H1 (cell line): Measurements from ENCODE around the gene RAMP1. TPM values are rescaled to one million over a fixed set of nuclear protein-coding genes. Genes with fewer than 3 reads are reported as not detected.

Experiments
- CTCF ChIA-PET: fragments of 300-600 bp; sonication (Branson Sonifier 250); formaldehyde crosslinking; loops from one replicate; lab custom pipeline; 2021; ENCODE audit not compliant: partially characterized antibody; lab: Charles Lee
- POLR2A ChIA-PET: fragments of 300-600 bp; sonication (Branson Sonifier 250); formaldehyde crosslinking; loops from one replicate; lab custom pipeline; 2021; ENCODE audit warnings: inconsistent platforms; ENCODE audit not compliant: partially characterized antibody; lab: Charles Lee
- DNase-seq, 2 experiments: peaks; one replicate each; pipeline versions ENCODE4 v3.0.0 to v3.0.0-alpha.2; 2010 to 2022; ENCODE audit warnings: low spot score in 2 of 2, low read depth in 1 of 2, mixed read lengths in 1 of 2
- FAIRE-seq: peaks from 2 replicates; lab custom pipeline; 2011; peaks lifted over from hg19 to GRCh38; lab: Jason Lieb, UNC
- H2AFZ ChIP-seq: 2 replicates; pipeline ENCODE4 v1.8.1; 2012; ENCODE audit warnings: low read length, inconsistent platforms
- H2AK5ac ChIP-seq: 2 replicates; pipeline ENCODE4 v1.6.1; 2013; ENCODE audit warnings: low read depth, low read length
- H2BK120ac ChIP-seq: replicated peaks from 2 replicates; pipeline ENCODE3; 2013; ENCODE audit warnings: low read depth, low read length, inconsistent platforms
- H2BK12ac ChIP-seq: 2 replicates; pipeline ENCODE4 v1.6.1; 2013; ENCODE audit warnings: low read depth, low read length
- H2BK15ac ChIP-seq: 2 replicates; pipeline ENCODE4 v1.6.1; 2013; ENCODE audit warnings: low read length
- H2BK20ac ChIP-seq: 2 replicates; pipeline ENCODE4 v1.6.1; 2013; ENCODE audit warnings: low read length
- H2BK5ac ChIP-seq: 2 replicates; pipeline ENCODE4 v1.6.1; 2013; ENCODE audit warnings: low read depth, low read length
- H3K14ac ChIP-seq: 2 replicates; pipeline ENCODE4 v1.6.1; 2013; ENCODE audit warnings: inconsistent platforms; ENCODE audit not compliant: insufficient read length
- H3K18ac ChIP-seq: 2 replicates; pipeline ENCODE4 v1.6.1; 2013; ENCODE audit warnings: low read length; ENCODE audit errors: extremely low read depth
- H3K23ac ChIP-seq: 2 replicates; pipeline ENCODE4 v1.6.1; 2013; ENCODE audit warnings: inconsistent platforms; ENCODE audit not compliant: insufficient read length
- H3K23me2 ChIP-seq: 2 replicates; pipeline ENCODE4 v1.6.1; 2013; ENCODE audit warnings: low read depth, low read length
- H3K27ac ChIP-seq: 2 replicates; pipeline ENCODE4 v1.6.1; 2011; ENCODE audit warnings: low read depth, low read length, inconsistent platforms
- H3K27me3 ChIP-seq, 4 experiments: replicated peaks in 1 of 4; 1 replicate in 1 of 4; 2 replicates in 3 of 4; pipeline versions ENCODE4 v1.6.1 to v1.8.1; 2011 to 2013; ENCODE audit warnings: low read length in 3 of 4, mild to moderate bottlenecking in 3 of 4, inconsistent platforms in 2 of 4, mixed read lengths in 2 of 4, moderate library complexity in 1 of 4; ENCODE audit not compliant: control insufficient read depth in 3 of 4, insufficient read depth in 3 of 4; ENCODE audit errors: extremely low read depth in 1 of 4
- H3K36me3 ChIP-seq, 4 experiments: 2 replicates each; pipeline versions ENCODE4 v1.6.1 to v1.8.1; 2011 to 2013; ENCODE audit warnings: mild to moderate bottlenecking in 4 of 4, low read length in 3 of 4, moderate library complexity in 2 of 4, control low read depth in 1 of 4, inconsistent platforms in 1 of 4; ENCODE audit not compliant: insufficient read depth in 4 of 4, control insufficient read depth in 2 of 4
- H3K4ac ChIP-seq: replicated peaks from 2 replicates; pipeline ENCODE3; 2013; ENCODE audit warnings: low read length, low read depth, mixed read lengths, inconsistent platforms; ENCODE audit not compliant: insufficient read length
- H3K4me1 ChIP-seq, 4 experiments: replicated peaks in 1 of 4; 1 replicate in 1 of 4; 2 replicates in 3 of 4; pipeline versions ENCODE4 v1.6.1 to v1.8.1; 2011 to 2013; ENCODE audit warnings: low read length in 3 of 4, inconsistent platforms in 2 of 4, mixed read lengths in 1 of 4; ENCODE audit not compliant: insufficient read depth in 4 of 4, control insufficient read depth in 3 of 4
- H3K4me2 ChIP-seq, 2 experiments: 2 replicates each; pipeline versions ENCODE4 v1.6.1 to v1.8.1; 2011 to 2013; ENCODE audit warnings: low read depth in 2 of 2, low read length in 2 of 2, control low read depth in 1 of 2, inconsistent platforms in 1 of 2, mild to moderate bottlenecking in 1 of 2; ENCODE audit not compliant: insufficient read depth in 1 of 2
- H3K4me3 ChIP-seq, 4 experiments: fragments of 200-600, 300-600 bp in 1 of 4; sonication (generic), shearing (Covaris generic), sonication (Bioruptor Twin) in 1 of 4; 2 replicates each; pipeline versions ENCODE4 v1.5.1 to v1.8.1; 2011 to 2016; ENCODE audit warnings: low read length in 4 of 4, low read depth in 3 of 4, control low read depth in 2 of 4, inconsistent platforms in 2 of 4, mild to moderate bottlenecking in 2 of 4, mixed read lengths in 1 of 4, moderate library complexity in 1 of 4; ENCODE audit not compliant: insufficient read depth in 2 of 4; ENCODE audit errors: extremely low read depth in 1 of 4
- H3K56ac ChIP-seq: replicated peaks from 2 replicates; pipeline ENCODE3; 2013; ENCODE audit warnings: low read depth, mild to moderate bottlenecking, mixed read lengths, low read length, inconsistent platforms; ENCODE audit not compliant: insufficient read length
- H3K79me1 ChIP-seq: 2 replicates; pipeline ENCODE4 v1.6.1; 2013; ENCODE audit warnings: low read depth, low read length, control low read depth
- H3K79me2 ChIP-seq, 2 experiments: 2 replicates each; pipeline versions ENCODE4 v1.6.1 to v1.8.1; 2012 to 2013; ENCODE audit warnings: low read length in 2 of 2, mild to moderate bottlenecking in 2 of 2, inconsistent platforms in 1 of 2; ENCODE audit not compliant: insufficient read depth in 2 of 2, control insufficient read depth in 1 of 2
- H3K9ac ChIP-seq, 4 experiments: replicated peaks in 1 of 4; 1 replicate in 1 of 4; 2 replicates in 3 of 4; pipeline versions ENCODE4 v1.6.1 to v1.8.1; 2011 to 2013; ENCODE audit warnings: low read depth in 3 of 4, low read length in 3 of 4, control low read depth in 2 of 4, mild to moderate bottlenecking in 2 of 4, moderate library complexity in 2 of 4, inconsistent platforms in 1 of 4; ENCODE audit errors: extremely low read depth in 1 of 4
- H3K9me3 ChIP-seq, 2 experiments: 2 replicates each; pipeline versions ENCODE4 v1.6.1 to v1.8.1; 2012 to 2013; ENCODE audit warnings: mild to moderate bottlenecking in 2 of 2, moderate library complexity in 2 of 2, control low read depth in 1 of 2, inconsistent platforms in 1 of 2, low read depth in 1 of 2, low read length in 1 of 2, mixed read lengths in 1 of 2; ENCODE audit not compliant: insufficient read depth in 2 of 2
- H4K20me1 ChIP-seq, 2 experiments: replicated peaks in 1 of 2; 2 replicates each; pipeline versions ENCODE3 to v1.8.1; 2011 to 2013; ENCODE audit warnings: inconsistent platforms in 2 of 2, low read length in 2 of 2, mild to moderate bottlenecking in 1 of 2; ENCODE audit not compliant: insufficient read depth in 2 of 2, control insufficient read depth in 1 of 2
- H4K5ac ChIP-seq: 2 replicates; pipeline ENCODE4 v1.6.1; 2013; ENCODE audit warnings: low read length, low read depth, mixed read lengths, inconsistent platforms; ENCODE audit not compliant: insufficient read length
- H4K8ac ChIP-seq: 2 replicates; pipeline ENCODE4 v1.8.0; 2013; ENCODE audit warnings: mild to moderate bottlenecking, moderate library complexity, low read length, inconsistent platforms; ENCODE audit not compliant: insufficient read depth; ENCODE audit errors: extremely low read depth
- H4K91ac ChIP-seq: replicated peaks from 2 replicates; pipeline ENCODE3; 2013; ENCODE audit warnings: low read length, mixed read lengths, inconsistent platforms; ENCODE audit not compliant: insufficient read length
- BRCA1 ChIP-seq: IDR thresholded peaks from 2 replicates; pipeline ENCODE4 v1.6.1; 2012; ENCODE audit warnings: low read depth, low read length, improper control_type of control experiment
- CBX5 ChIP-seq: fragments of 300-800, 300-1000 bp; sonication (generic); IDR thresholded peaks from 2 replicates; pipeline ENCODE4 v1.7.1; 2016; ENCODE audit warnings: antibody characterized with exemption, low read length, low read depth
- FOSL1 ChIP-seq: IDR thresholded peaks from 2 replicates; pipeline ENCODE4 v1.6.1; 2011; ENCODE audit warnings: mild to moderate bottlenecking, low read depth, low read length, moderate library complexity; ENCODE audit not compliant: insufficient read depth
- MAX ChIP-seq: IDR thresholded peaks from 2 replicates; pipeline ENCODE4 v1.6.1; 2012; ENCODE audit warnings: inconsistent platforms
- NANOG ChIP-seq: IDR thresholded peaks from 2 replicates; pipeline ENCODE4 v1.6.1; 2011; ENCODE audit warnings: low read length, low read depth, mild to moderate bottlenecking, inconsistent platforms; ENCODE audit not compliant: insufficient read depth, poor library complexity, severe bottlenecking
- POLR2A ChIP-seq, 2 experiments: IDR thresholded peaks; 1 replicate in 1 of 2; 2 replicates in 1 of 2; pipeline ENCODE4 v1.6.1; 2011; ENCODE audit warnings: low read depth in 2 of 2, low read length in 2 of 2, mild to moderate bottlenecking in 2 of 2; ENCODE audit errors: control extremely low read depth in 1 of 2
- RFX5 ChIP-seq: IDR thresholded peaks from 2 replicates; pipeline ENCODE4 v1.6.1; 2011; ENCODE audit warnings: low read depth, low read length, improper control_type of control experiment, borderline replicate concordance
- RXRA ChIP-seq: IDR thresholded peaks from 2 replicates; pipeline ENCODE4 v1.6.1; 2011; ENCODE audit warnings: low read depth, mild to moderate bottlenecking, low read length, moderate library complexity; ENCODE audit not compliant: insufficient read depth
- SIX5 ChIP-seq: IDR thresholded peaks from 2 replicates; pipeline ENCODE4 v1.6.1; 2011; ENCODE audit warnings: mild to moderate bottlenecking, low read depth, low read length
- SP1 ChIP-seq: IDR thresholded peaks from 2 replicates; pipeline ENCODE4 v1.6.1; 2011; ENCODE audit warnings: low read depth, low read length
- TAF1 ChIP-seq: IDR thresholded peaks from 2 replicates; pipeline ENCODE4 v1.6.1; 2011; ENCODE audit warnings: mild to moderate bottlenecking, low read depth, low read length
- TEAD4 ChIP-seq: IDR thresholded peaks from 2 replicates; pipeline ENCODE4 v1.6.1; 2012; ENCODE audit warnings: low read depth, low read length, inconsistent platforms, mixed read lengths
- USF2 ChIP-seq: IDR thresholded peaks from 2 replicates; pipeline ENCODE4 v1.6.1; 2011; ENCODE audit warnings: low read length, improper control_type of control experiment
- ZNF274 ChIP-seq: IDR thresholded peaks from 2 replicates; pipeline ENCODE4 v1.7.0; 2012; ENCODE audit warnings: low read length, borderline replicate concordance; ENCODE audit errors: extremely low read depth
- WGBS, 2 experiments: shearing (Covaris generic) in 1 of 2; methylation state at CpG; one replicate each; pipeline versions ENCODE4 v1.1.6 to v1.1.7; 2013 to 2015; ENCODE audit warnings: low lambda C conversion rate in 2 of 2, mixed read lengths in 2 of 2, inconsistent platforms in 1 of 2, low coverage in 1 of 2, missing lambda C conversion rate in 1 of 2; ENCODE audit not compliant: insufficient replicate concordance in 2 of 2, insufficient coverage in 1 of 2, insufficient read length in 1 of 2; ENCODE audit errors: extremely low coverage in 1 of 2, missing lambda C conversion rate in 1 of 2; 5-methylcytosine and 5-hydroxymethylcytosine counted together
- polyA plus RNA-seq, 7 experiments: library from polyadenylated mRNA; depleted of rRNA in 3 of 7; stranded (reverse) in 5 of 7; unstranded in 2 of 7; fragments of >200 nt in 5 of 7; fragments of 200-250 nt in 2 of 7; gene quantifications; 1 replicate in 5 of 7; 2 replicates in 1 of 7; 4 replicates in 1 of 7; pipeline versions ENCODE4 v1.2.1 to v1.2.3, GENCODE V29; 2011 to 2013; ENCODE audit warnings: missing spikeins in 2 of 7, mixed read lengths in 2 of 7
- total RNA-seq: library from RNA; stranded (reverse); fragmentation: NEBNext Ultra II Directional; extraction: Animal tissue kit (Norgen Biotek cat#: 25700); gene quantifications from 2 replicates; pipeline ENCODE4 v1.2.1, GENCODE V29; 2021

Gene RAMP1
- total and polyA plus RNA-seq, 2 of the 8 experiments (the other 6 are each of a cell fraction or from before 2014, with no cell fraction given) = 0.65 to 4.3 TPM

- Histone ChIP-seq H2BK12ac (no peak overlapping the region), H3K9ac (no peak overlapping the region), H4K5ac (no peak overlapping the region), H2AK5ac (no peak overlapping the region), H3K79me1 (no peaks in the 10 kb centered on the region), H3K79me2 (no peaks in the 10 kb centered on the region), H3K27ac (no peak overlapping the region), H3K23ac (no peak overlapping the region), H3K36me3 (no peaks in the 10 kb centered on the region), H4K20me1 (no peaks in the 10 kb centered on the region), H3K9me3 (no peaks in the 10 kb centered on the region), H3K4ac (no peak overlapping the region), H3K4me3 (no peak overlapping the region), H4K91ac (no peak overlapping the region), H3K27me3 (no peaks in the 10 kb centered on the region), H2BK20ac (no peak overlapping the region), H3K23me2 (no peaks in the 10 kb centered on the region), H3K56ac (no peak overlapping the region), H2BK120ac (no peak overlapping the region), H3K4me2 (no peak overlapping the region), H2AFZ (no peak overlapping the region), H2BK5ac (no peak overlapping the region), H2BK15ac (no peak overlapping the region), H4K8ac (no peak overlapping the region), H3K18ac (no peak overlapping the region), H3K14ac (no peak overlapping the region), H3K4me1 (peaks cover 0 to 4% (median under 1%) of the 10 kb centered on the region in 4 experiments; a peak in 1 of 7 replicates)
- FAIRE-seq = no peak
- POLR2A ChIA-PET = no interaction called here
- DNase-seq = no peak
- CTCF ChIA-PET = interaction anchor here (0.8 to 1.9 kb wide), 4 partner anchors 9 to 255 kb away, joined by 3 to 5 read pairs (median 4); no protein-coding TSS in a partner anchor
- WGBS, 2 experiments = 88% methylated on average over 13 of the region's 13 CpGs; no CpG with 5 or more reads in 1 of the 2 experiments
- TF ChIP-seq NANOG (no peak), SIX5 (no peak), RFX5 (no peak), TEAD4 (no peak), ZNF274 (no peak), SP1 (no peak), MAX (no peak), USF2 (no peak), FOSL1 (no peak), TAF1 (no peak), POLR2A (IDR thresholded peaks at IDR 0.05; ENCODE audit: control extremely low read depth in 1 of 2, low read depth in 2 of 2, low read length in 2 of 2) (no peak), RXRA (no peak), BRCA1 (no peak), CBX5 (no peak)
Observed at GRCh38 chr2:237884681-237885080, 25.3 kb downstream of the RAMP1 start.
